T-cell (primary cell): Measurements from ENCODE around the gene NEGR1. TPM values are rescaled to one million over a fixed set of nuclear protein-coding genes. Genes with fewer than 3 reads are reported as not detected.

Experiments used
- ATAC-seq, 4 experiments: fragments of 200-7000 bp in 3 of 4; fragments of 150-1000 bp in 1 of 4; cut with Tn5 transposase; replicated peaks in 1 of 4; 1 replicate in 3 of 4; 2 replicates in 1 of 4; pipeline ENCODE4 v1.10.0; 2021; ENCODE audit warnings: moderate library complexity in 3 of 4, mild to moderate bottlenecking in 2 of 4, moderate number of reproducible peaks in 1 of 4
- CTCF ChIA-PET, 2 donors: fragments of 300-600 bp; sonication (Branson Sonifier 250); formaldehyde crosslinking; loops; one replicate each; lab custom pipeline; 2022; ENCODE audit warnings: antibody characterized with exemption in 2 of 2; lab: Charles Lee
- POLR2A ChIA-PET, 2 donors: fragments of 300-600 bp; sonication (Branson Sonifier 250); formaldehyde crosslinking; loops; one replicate each; lab custom pipeline; 2022; ENCODE audit warnings: antibody characterized with exemption in 2 of 2; lab: Charles Lee
- DNase-seq, 35 experiments: peaks; one replicate each; pipeline versions ENCODE4 v3.0.0 to v3.0.0-alpha.2; 2013 to 2023
- H3K27ac ChIP-seq: one replicate; pipeline ENCODE4 v1.5.1; 2013; ENCODE audit warnings: low read length
- H3K27me3 ChIP-seq, 2 experiments: replicated peaks in 1 of 2; 1 replicate in 1 of 2; 2 replicates in 1 of 2; pipeline versions ENCODE4 v1.6.1 to v1.7.0; 2013; ENCODE audit warnings: low read length in 1 of 2, mixed read lengths in 1 of 2; ENCODE audit not compliant: control insufficient read depth in 2 of 2, insufficient read depth in 2 of 2; ENCODE audit errors: extremely low read depth in 1 of 2
- H3K36me3 ChIP-seq, 2 donors: 1 replicate in 1 of 2; 2 replicates in 1 of 2; pipeline versions ENCODE4 v1.6.1 to v1.7.0; 2013; ENCODE audit warnings: low read length in 1 of 2; ENCODE audit not compliant: control insufficient read depth in 2 of 2, insufficient read depth in 1 of 2; ENCODE audit errors: extremely low read depth in 1 of 2
- H3K4me1 ChIP-seq, 2 experiments: 1 replicate in 1 of 2; 2 replicates in 1 of 2; pipeline versions ENCODE4 v1.6.1 to v1.7.0; 2013; ENCODE audit warnings: low read length in 2 of 2, mixed read lengths in 1 of 2; ENCODE audit not compliant: insufficient read depth in 2 of 2, control insufficient read depth in 1 of 2; ENCODE audit errors: extremely low read depth in 1 of 2
- H3K4me3 ChIP-seq, 2 donors: 1 replicate in 1 of 2; 2 replicates in 1 of 2; pipeline versions ENCODE4 v1.5.1 to v1.7.0; 2013; ENCODE audit warnings: mild to moderate bottlenecking in 2 of 2, low read length in 1 of 2, moderate library complexity in 1 of 2; ENCODE audit not compliant: control insufficient read depth in 1 of 2; ENCODE audit errors: extremely low read depth in 1 of 2
- H3K9me3 ChIP-seq: 2 replicates; pipeline ENCODE4 v1.7.0; 2013
- H3K27ac Mint-ChIP-seq, 2 donors: one replicate each; pipeline ENCODE4 v1.8.0; 2020 to 2021; ENCODE audit warnings: mild to moderate bottlenecking in 2 of 2, mixed read lengths in 2 of 2
- H3K27me3 Mint-ChIP-seq, 2 donors: one replicate each; pipeline ENCODE4 v1.8.0; 2021 to 2022; ENCODE audit warnings: mixed read lengths in 2 of 2
- H3K36me3 Mint-ChIP-seq: one replicate; pipeline ENCODE4 v1.8.0; 2021; ENCODE audit warnings: mixed read lengths
- H3K4me1 Mint-ChIP-seq, 3 donors: one replicate each; pipeline ENCODE4 v1.8.0; 2020 to 2022; ENCODE audit warnings: mixed read lengths in 3 of 3, mild to moderate bottlenecking in 1 of 3
- H3K4me3 Mint-ChIP-seq, 3 donors: one replicate each; pipeline ENCODE4 v1.8.0; 2020 to 2022; ENCODE audit warnings: mild to moderate bottlenecking in 3 of 3, mixed read lengths in 3 of 3, moderate library complexity in 3 of 3
- H3K9me3 Mint-ChIP-seq, 3 donors: one replicate each; pipeline ENCODE4 v1.8.0; 2020 to 2022; ENCODE audit warnings: mixed read lengths in 3 of 3
- WGBS: methylation state at CpG from one replicate; pipeline ENCODE4 v1.1.5; 2013; ENCODE audit warnings: missing lambda C conversion rate; ENCODE audit not compliant: insufficient coverage; 5-methylcytosine and 5-hydroxymethylcytosine counted together
- total RNA-seq, 35 experiments: library from RNA in 6 of 35; stranded (reverse) in 6 of 35; fragments of 120-200 nt in 1 of 35; gene quantifications; one replicate each; pipeline versions ENCODE4 v1.2.1 to v1.2.4 and lab custom pipeline; 2013 to 2026

NEGR1 gene
- total RNA-seq, 5 donors from 2014 or later (not counting 1 experiment from before 2014, with no cell fraction given), result 0.05 to 0.26 (median 0.14) TPM; not detected in 1

GRCh38 chr1:71587961-71588360, 694.4 kb downstream of the NEGR1 start:
- Mint-ChIP-seq H3K27me3 (no peaks in the 10 kb centered on the region), H3K4me1 (no peaks in the 10 kb centered on the region), H3K27ac (no peak overlapping the region), H3K36me3 (no peaks in the 10 kb centered on the region), H3K4me3 (no peak overlapping the region), H3K9me3 (peaks cover 0 to 7% (median 0%) of the 10 kb centered on the region in 3 donors)
- H3K4me3 ChIP-seq, result no peak overlapping the region
- no peaks in the 10 kb centered on the region for H3K36me3 ChIP-seq
- DNase-seq (no peak), ATAC-seq (no peak)
- ChIA-PET CTCF (no interaction called here), POLR2A (no interaction called here)
- H3K27ac ChIP-seq, result no peak overlapping the region
- H3K4me1 ChIP-seq, result no peaks in the 10 kb centered on the region
- H3K9me3 ChIP-seq, result no peaks in the 10 kb centered on the region
- no CpG with 5 or more reads among the region's 3 CpGs for WGBS
- H3K27me3 ChIP-seq, result no peaks in the 10 kb centered on the region

GRCh38 chr1:71586030-71586429, 696.3 kb downstream of the NEGR1 start:
- H3K4me1 Mint-ChIP-seq, result no peaks in the 10 kb centered on the region
- WGBS, result no CpG with 5 or more reads among the region's 3 CpGs
- Histone ChIP-seq H3K9me3 (no peaks in the 10 kb centered on the region), H3K36me3 (no peaks in the 10 kb centered on the region), H3K27ac (no peak overlapping the region), H3K27me3 (no peaks in the 10 kb centered on the region), H3K4me3 (no peak overlapping the region), H3K4me1 (no peaks in the 10 kb centered on the region)
- ChIA-PET CTCF (no interaction called here), POLR2A (no interaction called here)
- DNase-seq, result no peak
- no peak overlapping the region for H3K4me3 Mint-ChIP-seq
- no peak for ATAC-seq
- no peaks in the 10 kb centered on the region for H3K27me3 Mint-ChIP-seq
- H3K9me3 Mint-ChIP-seq, result no peaks in the 10 kb centered on the region
- H3K36me3 Mint-ChIP-seq, result no peaks in the 10 kb centered on the region
- H3K27ac Mint-ChIP-seq, result no peak overlapping the region

- Histone ChIP-seq H3K27me3 (no peaks in the 10 kb centered on the region), H3K27ac (no peak overlapping the region), H3K9me3 (no peaks in the 10 kb centered on the region), H3K36me3 (no peaks in the 10 kb centered on the region), H3K4me3 (no peak overlapping the region), H3K4me1 (no peaks in the 10 kb centered on the region)
- H3K36me3 Mint-ChIP-seq, result no peaks in the 10 kb centered on the region
- DNase-seq (no peak), ATAC-seq (no peak)
- ChIA-PET POLR2A (no interaction called here), CTCF (no interaction called here)
- no peaks in the 10 kb centered on the region for H3K4me1 Mint-ChIP-seq
- no peaks in the 10 kb centered on the region for H3K27me3 Mint-ChIP-seq
- no peaks in the 10 kb centered on the region for H3K9me3 Mint-ChIP-seq
- H3K27ac Mint-ChIP-seq, result no peak overlapping the region
- WGBS, result no CpG with 5 or more reads among the region's 2 CpGs
- no peak overlapping the region for H3K4me3 Mint-ChIP-seq
These were observed 698.6 kb downstream of the NEGR1 start for GRCh38 chr1:71583756-71584155.

- ATAC-seq (no peak), DNase-seq (no peak)
- H3K27me3 ChIP-seq, result no peaks in the 10 kb centered on the region
- H3K4me1 ChIP-seq, result no peaks in the 10 kb centered on the region
- Mint-ChIP-seq H3K36me3 (no peaks in the 10 kb centered on the region), H3K27me3 (no peaks in the 10 kb centered on the region), H3K4me1 (no peaks in the 10 kb centered on the region), H3K4me3 (no peak overlapping the region), H3K9me3 (no peaks in the 10 kb centered on the region), H3K27ac (no peak overlapping the region)
- H3K27ac ChIP-seq, result no peak overlapping the region
- H3K36me3 ChIP-seq, result no peaks in the 10 kb centered on the region
- H3K9me3 ChIP-seq, result no peaks in the 10 kb centered on the region
- CTCF ChIA-PET, result no interaction called here
- no peak overlapping the region for H3K4me3 ChIP-seq
- WGBS, result 71% methylated on average over 2 of the region's 3 CpGs
- POLR2A ChIA-PET, result no interaction called here
These were observed 699.7 kb downstream of the NEGR1 start for GRCh38 chr1:71582673-71583072.

- Histone ChIP-seq H3K4me1 (no peaks in the 10 kb centered on the region), H3K27ac (no peak overlapping the region), H3K27me3 (no peaks in the 10 kb centered on the region), H3K36me3 (no peaks in the 10 kb centered on the region), H3K9me3 (no peaks in the 10 kb centered on the region), H3K4me3 (no peak overlapping the region)
- Mint-ChIP-seq H3K4me1 (no peaks in the 10 kb centered on the region), H3K27ac (no peak overlapping the region), H3K27me3 (no peaks in the 10 kb centered on the region), H3K4me3 (no peak overlapping the region), H3K36me3 (no peaks in the 10 kb centered on the region), H3K9me3 (peaks cover 0 to 8% (median 4%) of the 10 kb centered on the region in 3 donors)
- ChIA-PET CTCF (no interaction called here), POLR2A (no interaction called here)
- WGBS, result no CpG with 5 or more reads among the region's 3 CpGs
- DNase-seq, result no peak
- ATAC-seq, result no peak
These were observed 704.7 kb downstream of the NEGR1 start for GRCh38 chr1:71577451-71578131.

GRCh38 chr1:71572038-71572437, 710.3 kb downstream of the NEGR1 start:
- no peak for DNase-seq
- no peak overlapping the region for H3K4me3 ChIP-seq
- no peaks in the 10 kb centered on the region for H3K4me1 ChIP-seq
- WGBS, result 57% methylated on average over 2 of the region's 3 CpGs
- ChIA-PET CTCF (interaction anchor here in 1 of 2 donors (0.7 kb wide), 1 partner anchor 1931 kb away, joined by 3 read pairs; no protein-coding TSS in a partner anchor), POLR2A (interaction anchor here in 1 of 2 donors (0.6 kb wide), 1 partner anchor 50 kb away, joined by 3 read pairs; no protein-coding TSS in a partner anchor)
- H3K27me3 ChIP-seq, result no peaks in the 10 kb centered on the region
- no peak overlapping the region for H3K27ac ChIP-seq
- no peaks in the 10 kb centered on the region for H3K9me3 ChIP-seq
- H3K36me3 ChIP-seq, result no peaks in the 10 kb centered on the region
- Mint-ChIP-seq H3K27ac (no peak overlapping the region), H3K4me1 (no peaks in the 10 kb centered on the region), H3K4me3 (no peak overlapping the region), H3K9me3 (peaks cover 0 to 15% (median 4%) of the 10 kb centered on the region in 3 donors), H3K27me3 (no peaks in the 10 kb centered on the region), H3K36me3 (no peaks in the 10 kb centered on the region)
- ATAC-seq, result no peak
